HCT116 (cell line): ENCODE data around the gene TKFC. TPM values are rescaled to one million over a fixed set of nuclear protein-coding genes. Genes with fewer than 3 reads are reported as not detected.

Source experiments
- ATAC-seq: fragments of 200-7000 bp; cut with Tn5 transposase; 2 replicates; pipeline ENCODE4 v1.9.1; 2020; ENCODE audit warnings: mild to moderate bottlenecking, moderate library complexity
- BruUV-seq: library from RNA; stranded (reverse); fragments of 400-500 nt; replicated peaks from 2 replicates; lab custom pipeline; 2021; lab: Mats Ljungman, UMichigan
- CTCF ChIA-PET: fragments of 300-600 bp; sonication (Branson Sonifier 250); formaldehyde crosslinking; loops from one replicate; lab custom pipeline; 2021; ENCODE audit warnings: antibody characterized with exemption; lab: Charles Lee
- POLR2A ChIA-PET: fragments of 300-600, 350-600 bp; sonication (Branson Sonifier 250); formaldehyde crosslinking; loops from one replicate; lab custom pipeline; 2021; ENCODE audit warnings: antibody characterized with exemption; lab: Charles Lee
- RAD21 ChIA-PET, 2 experiments: fragments of 300-600 bp; sonication (Branson Sonifier 250); formaldehyde crosslinking; loops; one replicate each; lab custom pipeline; 2023; ENCODE audit warnings: low total read pairs in 2 of 2; ENCODE audit not compliant: uncharacterized antibody in 2 of 2, unreplicated experiment in 2 of 2, low non-redundant PET in 1 of 2; lab: Charles Lee
- DNase-seq: peaks from one replicate; pipeline ENCODE4 v3.0.0-alpha.2; 2010; ENCODE audit warnings: low read depth, low spot score
- H2AFZ ChIP-seq: fragments of 200-600 bp; shearing (Covaris generic), sonication (generic); 2 replicates; pipeline ENCODE4 v1.6.1; 2017; ENCODE audit warnings: low read depth, mixed run types, mixed read lengths, antibody characterized with exemption, low read length; ENCODE audit not compliant: poor library complexity, severe bottlenecking
- H3K27ac ChIP-seq: 2 replicates; pipeline ENCODE4 v1.5.1; 2012; ENCODE audit warnings: low read depth, low read length
- H3K27me3 ChIP-seq: fragments of 200-600 bp; sonication (generic); 2 replicates; pipeline ENCODE4 v1.6.1; 2016; ENCODE audit warnings: mixed run types, low read length, mixed read lengths; ENCODE audit not compliant: insufficient read depth
- H3K36me3 ChIP-seq, 2 experiments: fragments of 200-500 bp in 1 of 2; fragments of 200-600 bp in 1 of 2; sonication (Bioruptor generic) in 1 of 2; sonication (generic) in 1 of 2; 2 replicates each; pipeline versions ENCODE4 v1.5.1 to v1.6.1; 2014 to 2016; ENCODE audit warnings: low read length in 2 of 2, inconsistent platforms in 1 of 2, mixed read lengths in 1 of 2, mixed run types in 1 of 2; ENCODE audit not compliant: insufficient read depth in 2 of 2, control insufficient read depth in 1 of 2
- H3K4me1 ChIP-seq, 2 experiments: fragments of 200-600 bp in 1 of 2; sonication (generic) in 1 of 2; 2 replicates each; pipeline versions ENCODE4 v1.5.1 to v1.6.1; 2012 to 2017; ENCODE audit warnings: low read length in 2 of 2, inconsistent platforms in 1 of 2, mild to moderate bottlenecking in 1 of 2, mixed read lengths in 1 of 2, mixed run types in 1 of 2, moderate library complexity in 1 of 2; ENCODE audit not compliant: insufficient read depth in 2 of 2, control insufficient read depth in 1 of 2
- H3K4me2 ChIP-seq: fragments of 200-600 bp; sonication (generic); 2 replicates; pipeline ENCODE4 v1.6.1; 2017; ENCODE audit warnings: mixed run types, low read length, mixed read lengths
- H3K4me3 ChIP-seq, 2 experiments: fragments of 200-600 bp in 1 of 2; sonication (generic) in 1 of 2; replicated peaks in 1 of 2; 2 replicates each; pipeline ENCODE4 v1.5.1; 2011 to 2016; ENCODE audit warnings: low read length in 2 of 2, control low read depth in 1 of 2, low read depth in 1 of 2, mild to moderate bottlenecking in 1 of 2, mixed read lengths in 1 of 2, mixed run types in 1 of 2
- H3K79me2 ChIP-seq: fragments of 200-600 bp; sonication (generic); 2 replicates; pipeline ENCODE4 v1.6.1; 2017; ENCODE audit warnings: mild to moderate bottlenecking, mixed run types, low read length, moderate library complexity, mixed read lengths; ENCODE audit not compliant: insufficient read depth
- H3K9ac ChIP-seq: fragments of 200-600 bp; sonication (generic); 2 replicates; pipeline ENCODE4 v1.6.1; 2016; ENCODE audit warnings: low read length, mixed read lengths
- H3K9me2 ChIP-seq: fragments of 200-600 bp; sonication (generic), shearing (Covaris generic); 2 replicates; pipeline ENCODE4 v1.6.1; 2017; ENCODE audit warnings: mixed run types, mild to moderate bottlenecking, moderate library complexity; ENCODE audit not compliant: insufficient read depth
- H3K9me3 ChIP-seq, 2 experiments: fragments of 200-500 bp in 1 of 2; fragments of 200-600 bp in 1 of 2; sonication (Bioruptor generic) in 1 of 2; sonication (generic) in 1 of 2; 2 replicates each; pipeline ENCODE4 v1.6.1; 2014 to 2017; ENCODE audit warnings: low read length in 2 of 2, mixed read lengths in 2 of 2, inconsistent platforms in 1 of 2, low read depth in 1 of 2, mild to moderate bottlenecking in 1 of 2, mixed run types in 1 of 2, moderate library complexity in 1 of 2; ENCODE audit not compliant: control insufficient read depth in 1 of 2, insufficient read depth in 1 of 2
- H4K20me1 ChIP-seq: fragments of 200-600 bp; sonication (generic), shearing (Covaris generic); 2 replicates; pipeline ENCODE4 v1.6.1; 2017; ENCODE audit warnings: mixed run types, mild to moderate bottlenecking, moderate library complexity; ENCODE audit not compliant: insufficient read depth
- ATF3 ChIP-seq: IDR thresholded peaks from 2 replicates; pipeline ENCODE4 v1.6.1; 2012
- CEBPB ChIP-seq: IDR thresholded peaks from 2 replicates; pipeline ENCODE4 v1.6.1; 2012; ENCODE audit warnings: low read depth
- EZH2phosphoT487 ChIP-seq: fragments of 200-600 bp; IDR thresholded peaks from 2 replicates; pipeline ENCODE4 v1.6.1; 2018; ENCODE audit warnings: antibody characterized with exemption, borderline replicate concordance
- FOSL1 ChIP-seq: IDR thresholded peaks from 2 replicates; pipeline ENCODE4 v1.6.1; 2012; ENCODE audit warnings: low read depth
- JUND ChIP-seq: IDR thresholded peaks from 2 replicates; pipeline ENCODE4 v1.6.1; 2012
- MAX ChIP-seq: IDR thresholded peaks from 2 replicates; pipeline ENCODE4 v1.6.1; 2012
- POLR2A ChIP-seq: IDR thresholded peaks from 2 replicates; pipeline ENCODE4 v1.7.0; 2011; ENCODE audit warnings: borderline replicate concordance; ENCODE audit not compliant: insufficient read depth, insufficient read length; ENCODE audit errors: extremely low read depth
- POLR2AphosphoS5 ChIP-seq: IDR thresholded peaks from 2 replicates; pipeline ENCODE4 v1.6.1; 2011; ENCODE audit warnings: mild to moderate bottlenecking, low read depth, low read length, moderate library complexity
- RAD21 ChIP-seq: IDR thresholded peaks from 2 replicates; pipeline ENCODE4 v1.6.1; 2012; ENCODE audit warnings: low read depth, mild to moderate bottlenecking
- SP1 ChIP-seq: IDR thresholded peaks from 2 replicates; pipeline ENCODE4 v1.6.1; 2012; ENCODE audit warnings: low read depth
- SRF ChIP-seq: IDR thresholded peaks from 2 replicates; pipeline ENCODE4 v1.6.1; 2012; ENCODE audit warnings: low read depth
- TCF7L2 ChIP-seq: IDR thresholded peaks from 2 replicates; pipeline ENCODE4 v1.7.0; 2011; ENCODE audit warnings: borderline replicate concordance, inconsistent platforms; ENCODE audit not compliant: insufficient read depth, insufficient read length; ENCODE audit errors: extremely low read depth
- YY1 ChIP-seq: IDR thresholded peaks from 2 replicates; pipeline ENCODE4 v1.6.1; 2011; ENCODE audit warnings: low read length, low read depth, moderate library complexity, mild to moderate bottlenecking; ENCODE audit not compliant: insufficient replicate concordance; ENCODE audit errors: extremely low read depth
- ZBTB33 ChIP-seq: IDR thresholded peaks from 2 replicates; pipeline ENCODE4 v1.6.1; 2011; ENCODE audit warnings: mild to moderate bottlenecking, low read length, moderate library complexity; ENCODE audit not compliant: insufficient replicate concordance; ENCODE audit errors: extremely low read depth
- ZNF274 ChIP-seq: fragments of 200-500 bp; sonication (Bioruptor generic); IDR thresholded peaks from 2 replicates; pipeline ENCODE4 v1.6.1; 2014; ENCODE audit warnings: mild to moderate bottlenecking, low read depth, low read length, inconsistent platforms
- intact Hi-C: fragments of 100-400 bp; cut with micrococcal nuclease; formaldehyde crosslinking; loops from 2 replicates; pipeline ENCODE4 v1.10.0; 2022
- total RNA-seq: library from RNA; stranded (reverse); gene quantifications from one replicate; pipeline ENCODE4 v1.2.1, GENCODE V29; 2021; ENCODE audit not compliant: unreplicated experiment

The TKFC gene
- total RNA-seq, 1 experiment from 2014 or later: 156 TPM

- no TSS peak for BruUV-seq
- Histone ChIP-seq H4K20me1 (no peaks in the 10 kb centered on the region), H2AFZ (no peak overlapping the region), H3K36me3 (peaks cover 10 to 11% of the 10 kb centered on the region in 2 experiments; a peak in 3 of 4 replicates), H3K4me1 (no peaks in the 10 kb centered on the region), H3K27ac (no peak overlapping the region), H3K4me3 (no peak overlapping the region), H3K79me2 (no peaks in the 10 kb centered on the region), H3K9me3 (no peaks in the 10 kb centered on the region), H3K4me2 (no peak overlapping the region), H3K27me3 (no peaks in the 10 kb centered on the region), H3K9ac (no peak overlapping the region), H3K9me2 (no peaks in the 10 kb centered on the region)
- ChIA-PET POLR2A (interaction anchor here (1.2 to 1.5 kb wide), 2 partner anchors 12 to 14 kb away, joined by 3 to 6 read pairs; partner anchors contain the start of genes CYB561A3 and TMEM138), RAD21 (no interaction called here), CTCF (interaction anchor here (2.1 kb wide), 1 partner anchor 12 kb away, joined by 14 read pairs; no protein-coding TSS in a partner anchor)
- peak; percentile 36; the same call in 1 of the 2 replicates for ATAC-seq
- TF ChIP-seq RAD21 (no peak), POLR2AphosphoS5 (peak; percentile 28; the same call in 1 of the 2 replicates)
- no peak for DNase-seq
- intact Hi-C loops: no loop called here
These were observed 15.0 kb downstream of the TKFC start for GRCh38 chr11:61347916-61348461.

GRCh38 chr11:61349189-61349751 lies 16.2 kb downstream of the TKFC start:
- no TSS peak for BruUV-seq
- no peak overlapping the region for H3K27ac ChIP-seq
- H3K9me3 ChIP-seq: no peaks in the 10 kb centered on the region
- H3K4me3 ChIP-seq: no peak overlapping the region
- intact Hi-C loops: no loop called here
- no peaks in the 10 kb centered on the region for H3K4me1 ChIP-seq
- no peak overlapping the region for H3K9ac ChIP-seq
- H2AFZ ChIP-seq: no peak overlapping the region
- H3K79me2 ChIP-seq: no peaks in the 10 kb centered on the region
- H3K27me3 ChIP-seq: no peaks in the 10 kb centered on the region
- ATAC-seq (no peak), DNase-seq (no peak)
- TF ChIP-seq POLR2AphosphoS5 (no peak), EZH2phosphoT487 (no peak), RAD21 (no peak), FOSL1 (no peak), CEBPB (no peak), MAX (no peak), YY1 (no peak), ZNF274 (no peak), TCF7L2 (no peak), POLR2A (no peak), ZBTB33 (no peak), JUND (no peak), ATF3 (no peak), SP1 (no peak), SRF (no peak)
- TF ChIP-seq, all 23 proteins: peak for 0
- POLR2A ChIA-PET: interaction anchor here (1.8 kb wide), 1 partner anchor 12 kb away, joined by 5 read pairs; the partner anchor contains the start of genes CYB561A3 and TMEM138
- RAD21 ChIA-PET: no interaction called here
- Histone ChIP-seq H4K20me1 (no peaks in the 10 kb centered on the region), H3K9me2 (no peaks in the 10 kb centered on the region), H3K4me2 (no peak overlapping the region), H3K36me3 (peaks cover 7 to 10% of the 10 kb centered on the region in 2 experiments; a peak in 3 of 4 replicates)
- CTCF ChIA-PET: interaction anchor here (2.1 kb wide), 1 partner anchor 13 kb away, joined by 14 read pairs; no protein-coding TSS in a partner anchor
